ENCODE data around the gene DNMT3A. TPM values are rescaled to one million over a fixed set of nuclear protein-coding genes. Genes with fewer than 3 reads are reported as not detected.

DNMT3A gene
- total RNA-seq, 1 experiment from 2014 or later = 215 TPM

GRCh38 chr2:25385910-25386309 is 44.2 kb upstream of the DNMT3A start:
- no peak overlapping the region for H2BK5ac ChIP-seq (ENCODE audit: insufficient read length, low read length)
- Mint-ChIP-seq H3K27me3 (ENCODE audit: low read depth) (0 out of 2 replicates have a peak, but pooled peaks cover 2% of the 10 kb centered on the region), H3K4me1 (peaks cover 11 to 17% of the 10 kb centered on the region in 2 experiments; a peak in 3 of 4 replicates), H3K9me3 (no peaks in the 10 kb centered on the region), H3K4me3 (no peak overlapping the region), H3K27ac (no peak overlapping the region), H3K36me3 (ENCODE audit: insufficient read depth in 1 of 3, low read depth in 3 of 3) (peaks cover 16 to 30% (median 20%) of the 10 kb centered on the region in 3 experiments)
- no peak overlapping the region for H4K8ac ChIP-seq (replicated peaks; ENCODE audit: insufficient read length, low read depth, low read length)
- H2AFZ ChIP-seq (ENCODE audit: low read length) = no peak overlapping the region
- H3K9me3 ChIP-seq (ENCODE audit: control insufficient read depth, low read depth, low read length) = no peaks in the 10 kb centered on the region
- no peaks in the 10 kb centered on the region for H3K79me2 ChIP-seq (ENCODE audit: insufficient read depth, low read length)
- no peak overlapping the region for H3K27ac ChIP-seq (ENCODE audit: insufficient read length, low read depth, low read length)
- H3K23me2 ChIP-seq (ENCODE audit: insufficient read length, low read depth, low read length, poor library complexity, severe bottlenecking) = no peaks in the 10 kb centered on the region
- no peak overlapping the region for H3K23ac ChIP-seq (ENCODE audit: insufficient read length, low read depth, low read length)
- no peak for TF ChIP-seq CTCF (conservative IDR thresholded peaks at IDR 0.05)
- no peak overlapping the region for H4K91ac ChIP-seq (ENCODE audit: insufficient read length, low read depth, low read length)
- no peak overlapping the region for H3K9ac ChIP-seq (ENCODE audit: extremely low read depth, insufficient read length, low read length)
- H3K56ac ChIP-seq (ENCODE audit: insufficient read length, low read depth, low read length) = no peak overlapping the region
- no peaks in the 10 kb centered on the region for H3K4me1 ChIP-seq (ENCODE audit: insufficient read depth, low read length)
- no peak overlapping the region for H4K5ac ChIP-seq (ENCODE audit: insufficient read length, low read depth, low read length)
- no peaks in the 10 kb centered on the region for H4K20me1 ChIP-seq (ENCODE audit: control insufficient read depth, insufficient read depth, insufficient read length)
- no peak overlapping the region for H2AK5ac ChIP-seq (ENCODE audit: insufficient read length, low read length)
- H2BK12ac ChIP-seq (ENCODE audit: insufficient read length, low read depth, low read length) = no peak overlapping the region
- H3T11ph ChIP-seq (ENCODE audit: low read length) = no peak overlapping the region
- H3K18ac ChIP-seq (ENCODE audit: insufficient read length, low read depth, low read length) = no peak overlapping the region
- no peaks in the 10 kb centered on the region for H3K27me3 ChIP-seq (ENCODE audit: insufficient read depth, low read length)
- H2BK120ac ChIP-seq (ENCODE audit: low read depth, low read length, poor library complexity, severe bottlenecking) = no peak overlapping the region
- DNase-seq = no peak
- no peak overlapping the region for H2BK20ac ChIP-seq (ENCODE audit: low read depth, low read length, poor library complexity, severe bottlenecking)
- H3K14ac ChIP-seq (ENCODE audit: insufficient read depth, low read length) = no peak overlapping the region
- H3K4me2 ChIP-seq (ENCODE audit: insufficient read depth, insufficient read length, low read length) = no peak overlapping the region
- WGBS (ENCODE audit: extremely low coverage, insufficient read length, low lambda C conversion rate) = no CpG with 5 or more reads among the region's 8 CpGs
- no peaks in the 10 kb centered on the region for H3K79me1 ChIP-seq (ENCODE audit: insufficient read depth, low read depth, low read length, poor library complexity, severe bottlenecking)
- no peak overlapping the region for H3K4ac ChIP-seq (ENCODE audit: low read depth, low read length)
- H2BK15ac ChIP-seq (ENCODE audit: low read depth, low read length) = no peak overlapping the region

Measured in H9 (cell line).